SK-N-SH treated with all-trans-retinoic acid at 6 μM for 48 hours (cell line): ENCODE data around the gene RHOT2.
A peak's percentile ranks its signal among the peaks of the same experiment; 100 is the strongest.
"Not testable (repeated sequence)": the region's sequence is repeated elsewhere in the genome, so short reads cannot be mapped to it uniquely, and the experiment has no call there.

Source experiments
- ATAC-seq: fragments of 200-7000 bp; cut with Tn5 transposase; 3 replicates; pipeline ENCODE4 v1.9.1; 2020; ENCODE audit warnings: mild to moderate bottlenecking, moderate library complexity
- ARNTL ChIP-seq: fragments of 450-650 bp; formaldehyde crosslinking; IDR thresholded peaks from 2 replicates; pipeline ENCODE4 v1.5.0; 2020; ENCODE audit warnings: low read depth, mild to moderate bottlenecking, moderate library complexity, borderline replicate concordance
- CREB5 ChIP-seq: fragments of 250-450 bp; sonication (Bioruptor Pico); IDR thresholded peaks from 2 replicates; pipeline ENCODE4 v1.5.1; 2020; ENCODE audit warnings: low read depth, mild to moderate bottlenecking, moderate library complexity
- CSDC2 ChIP-seq: fragments of 250-450 bp; sonication (Bioruptor Pico); IDR thresholded peaks from 2 replicates; pipeline ENCODE4 v1.5.0; 2020; ENCODE audit warnings: mild to moderate bottlenecking, moderate library complexity
- ESRRG ChIP-seq: fragments of 250-450 bp; sonication (Bioruptor Pico); IDR thresholded peaks from 2 replicates; pipeline ENCODE4 v1.6.1; 2021; ENCODE audit warnings: mild to moderate bottlenecking
- GLIS3 ChIP-seq: fragments of 250-450 bp; sonication (Bioruptor Pico); IDR thresholded peaks from 2 replicates; pipeline ENCODE4 v1.5.0; 2020; ENCODE audit warnings: mild to moderate bottlenecking, moderate library complexity
- ISL1 ChIP-seq: fragments of 250-450 bp; sonication (Bioruptor Pico); IDR thresholded peaks from 2 replicates; pipeline ENCODE4 v2.1.2; 2022; ENCODE audit warnings: mild to moderate bottlenecking, moderate library complexity
- OSR1 ChIP-seq: fragments of 250-450 bp; sonication (Bioruptor Pico); IDR thresholded peaks from 2 replicates; pipeline ENCODE4 v1.8.0; 2022; ENCODE audit warnings: moderate library complexity, mild to moderate bottlenecking, inconsistent platforms
- POU6F1 ChIP-seq: fragments of 250-450 bp; sonication (Bioruptor Pico); IDR thresholded peaks from 2 replicates; pipeline ENCODE4 v1.8.0; 2021; ENCODE audit warnings: low read depth, mild to moderate bottlenecking, moderate library complexity, borderline replicate concordance
- PPARA ChIP-seq: fragments of 250-450 bp; sonication (Bioruptor Pico); IDR thresholded peaks from 2 replicates; pipeline ENCODE4 v1.5.0; 2020; ENCODE audit warnings: mild to moderate bottlenecking, borderline replicate concordance
- RARB ChIP-seq: fragments of 250-450 bp; sonication (Bioruptor Pico); IDR thresholded peaks from 2 replicates; pipeline ENCODE4 v1.8.0; 2021; ENCODE audit warnings: mild to moderate bottlenecking, moderate library complexity
- SNAI2 ChIP-seq: fragments of 250-450 bp; sonication (Bioruptor Pico); IDR thresholded peaks from 2 replicates; pipeline ENCODE4 v1.5.0; 2020; ENCODE audit warnings: mild to moderate bottlenecking, moderate library complexity
- TCF4 ChIP-seq: fragments of 250-450 bp; sonication (Bioruptor Pico); IDR thresholded peaks from 2 replicates; pipeline ENCODE4 v1.8.0; 2021; ENCODE audit warnings: mild to moderate bottlenecking, moderate library complexity, borderline replicate concordance
- TOX ChIP-seq: fragments of 250-450 bp; sonication (Bioruptor Pico); IDR thresholded peaks from 2 replicates; pipeline ENCODE4 v1.8.0; 2021; ENCODE audit warnings: mild to moderate bottlenecking, moderate library complexity, borderline replicate concordance
- TSHZ2 ChIP-seq: fragments of 250-450 bp; sonication (Bioruptor Pico); IDR thresholded peaks from 2 replicates; pipeline ENCODE4 v1.5.0; 2020; ENCODE audit warnings: mild to moderate bottlenecking, moderate library complexity
- ZC3H10 ChIP-seq: fragments of 250-450 bp; sonication (Bioruptor Pico); IDR thresholded peaks from 2 replicates; pipeline ENCODE4 v1.5.1; 2021; ENCODE audit warnings: mild to moderate bottlenecking, moderate library complexity
- ZFP30 ChIP-seq: fragments of 450-650 bp; formaldehyde crosslinking; IDR thresholded peaks from 2 replicates; pipeline ENCODE4 v1.5.0; 2022; ENCODE audit warnings: mild to moderate bottlenecking, moderate library complexity
- ZNF70 ChIP-seq: fragments of 450-650 bp; formaldehyde crosslinking; IDR thresholded peaks from 2 replicates; pipeline ENCODE4 v1.5.0; 2020; ENCODE audit warnings: mild to moderate bottlenecking, moderate library complexity
- ZNF8 ChIP-seq: fragments of 450-650 bp; formaldehyde crosslinking; IDR thresholded peaks from 2 replicates; pipeline ENCODE4 v1.5.0; 2020; ENCODE audit warnings: mild to moderate bottlenecking, moderate library complexity
- TF ChIP-seq, protein P1 (sequence below): fragments of 250-450 bp; sonication (Bioruptor Pico); IDR thresholded peaks from 2 replicates; pipeline ENCODE4 v1.5.1; 2021; ENCODE audit warnings: mild to moderate bottlenecking, moderate library complexity
- TF ChIP-seq, protein P2 (sequence below): fragments of 250-450 bp; sonication (Bioruptor Pico); IDR thresholded peaks from 2 replicates; pipeline ENCODE4 v1.8.0; 2020; ENCODE audit warnings: mild to moderate bottlenecking, moderate library complexity, borderline replicate concordance

Gene RHOT2

GRCh38 chr16:689175-689897, 21.4 kb downstream of the RHOT2 start:
- ATAC-seq = peak; percentile 1; the same call in 2 of the 3 replicates
- no peak for TF ChIP-seq CSDC2
- no peak for TF ChIP-seq POU6F1 (CRISPR knock-in tag)
- no peak for TF ChIP-seq ZNF70 (CRISPR knock-in tag)
- TF ChIP-seq, protein P1, sequence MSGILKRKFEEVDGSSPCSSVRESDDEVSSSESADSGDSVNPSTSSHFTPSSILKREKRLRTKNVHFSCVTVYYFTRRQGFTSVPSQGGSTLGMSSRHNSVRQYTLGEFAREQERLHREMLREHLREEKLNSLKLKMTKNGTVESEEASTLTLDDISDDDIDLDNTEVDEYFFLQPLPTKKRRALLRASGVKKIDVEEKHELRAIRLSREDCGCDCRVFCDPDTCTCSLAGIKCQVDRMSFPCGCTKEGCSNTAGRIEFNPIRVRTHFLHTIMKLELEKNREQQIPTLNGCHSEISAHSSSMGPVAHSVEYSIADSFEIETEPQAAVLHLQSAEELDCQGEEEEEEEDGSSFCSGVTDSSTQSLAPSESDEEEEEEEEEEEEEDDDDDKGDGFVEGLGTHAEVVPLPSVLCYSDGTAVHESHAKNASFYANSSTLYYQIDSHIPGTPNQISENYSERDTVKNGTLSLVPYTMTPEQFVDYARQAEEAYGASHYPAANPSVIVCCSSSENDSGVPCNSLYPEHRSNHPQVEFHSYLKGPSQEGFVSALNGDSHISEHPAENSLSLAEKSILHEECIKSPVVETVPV (CRISPR knock-in tag) = no peak
- TF ChIP-seq TSHZ2 (CRISPR knock-in tag) = no peak
- TF ChIP-seq ESRRG (CRISPR knock-in tag) = no peak
- no peak for TF ChIP-seq RARB (CRISPR knock-in tag)
- TF ChIP-seq TOX (CRISPR knock-in tag) = no peak
- TF ChIP-seq ARNTL (CRISPR knock-in tag) = no peak
- TF ChIP-seq ZNF8 (CRISPR knock-in tag) = no peak
- no peak for TF ChIP-seq ISL1 (CRISPR knock-in tag)
- TF ChIP-seq ZC3H10 = no peak
- no peak for TF ChIP-seq ZFP30 (CRISPR knock-in tag)

DNA sequence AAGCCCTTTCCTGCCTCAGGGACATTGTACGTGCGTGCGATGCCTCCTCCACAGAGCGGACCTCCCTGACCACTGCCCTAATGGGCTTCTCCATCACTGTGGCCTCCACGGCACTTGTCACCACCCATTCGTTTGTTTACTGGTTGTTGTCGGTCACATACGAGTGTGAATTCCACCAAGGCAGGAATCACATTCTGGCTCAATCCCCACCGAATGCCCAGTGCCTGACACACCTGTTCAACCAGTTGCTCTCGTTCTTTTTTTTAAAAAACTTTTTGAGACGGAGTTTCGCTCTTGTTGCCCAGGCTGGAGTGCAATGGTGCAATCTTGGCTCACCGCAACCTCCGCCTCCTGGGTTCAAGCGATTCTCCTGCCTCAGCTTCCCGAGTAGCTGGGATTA, 23.3 kb downstream of the RHOT2 start:
- ATAC-seq = not testable (repeated sequence)

GRCh38 chr16:692356-693108, 24.6 kb downstream of the RHOT2 start:
- no peak for ATAC-seq
- TF ChIP-seq, protein P2, sequence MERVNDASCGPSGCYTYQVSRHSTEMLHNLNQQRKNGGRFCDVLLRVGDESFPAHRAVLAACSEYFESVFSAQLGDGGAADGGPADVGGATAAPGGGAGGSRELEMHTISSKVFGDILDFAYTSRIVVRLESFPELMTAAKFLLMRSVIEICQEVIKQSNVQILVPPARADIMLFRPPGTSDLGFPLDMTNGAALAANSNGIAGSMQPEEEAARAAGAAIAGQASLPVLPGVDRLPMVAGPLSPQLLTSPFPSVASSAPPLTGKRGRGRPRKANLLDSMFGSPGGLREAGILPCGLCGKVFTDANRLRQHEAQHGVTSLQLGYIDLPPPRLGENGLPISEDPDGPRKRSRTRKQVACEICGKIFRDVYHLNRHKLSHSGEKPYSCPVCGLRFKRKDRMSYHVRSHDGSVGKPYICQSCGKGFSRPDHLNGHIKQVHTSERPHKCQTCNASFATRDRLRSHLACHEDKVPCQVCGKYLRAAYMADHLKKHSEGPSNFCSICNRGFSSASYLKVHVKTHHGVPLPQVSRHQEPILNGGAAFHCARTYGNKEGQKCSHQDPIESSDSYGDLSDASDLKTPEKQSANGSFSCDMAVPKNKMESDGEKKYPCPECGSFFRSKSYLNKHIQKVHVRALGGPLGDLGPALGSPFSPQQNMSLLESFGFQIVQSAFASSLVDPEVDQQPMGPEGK = no peak
- TF ChIP-seq ZC3H10 = no peak
- no peak for TF ChIP-seq TCF4 (CRISPR knock-in tag)
- TF ChIP-seq SNAI2 = no peak
- TF ChIP-seq PPARA (CRISPR knock-in tag) = no peak
- no peak for TF ChIP-seq ARNTL (CRISPR knock-in tag)
- TF ChIP-seq ZFP30 (CRISPR knock-in tag) = no peak
- TF ChIP-seq GLIS3 = no peak
- TF ChIP-seq CREB5 = no peak
- no peak for TF ChIP-seq TOX (CRISPR knock-in tag)
- TF ChIP-seq, protein P1 (CRISPR knock-in tag) = no peak
- no peak for TF ChIP-seq ZNF70 (CRISPR knock-in tag)
- TF ChIP-seq OSR1 (CRISPR knock-in tag) = no peak
